ENCODE results near the gene SLC38A10. TPM values are rescaled to one million over a fixed set of nuclear protein-coding genes. Genes with fewer than 3 reads are reported as not detected.

Gene SLC38A10
- total RNA-seq, 2 experiments from 2014 or later = 56.0 to 147 TPM

DNA sequence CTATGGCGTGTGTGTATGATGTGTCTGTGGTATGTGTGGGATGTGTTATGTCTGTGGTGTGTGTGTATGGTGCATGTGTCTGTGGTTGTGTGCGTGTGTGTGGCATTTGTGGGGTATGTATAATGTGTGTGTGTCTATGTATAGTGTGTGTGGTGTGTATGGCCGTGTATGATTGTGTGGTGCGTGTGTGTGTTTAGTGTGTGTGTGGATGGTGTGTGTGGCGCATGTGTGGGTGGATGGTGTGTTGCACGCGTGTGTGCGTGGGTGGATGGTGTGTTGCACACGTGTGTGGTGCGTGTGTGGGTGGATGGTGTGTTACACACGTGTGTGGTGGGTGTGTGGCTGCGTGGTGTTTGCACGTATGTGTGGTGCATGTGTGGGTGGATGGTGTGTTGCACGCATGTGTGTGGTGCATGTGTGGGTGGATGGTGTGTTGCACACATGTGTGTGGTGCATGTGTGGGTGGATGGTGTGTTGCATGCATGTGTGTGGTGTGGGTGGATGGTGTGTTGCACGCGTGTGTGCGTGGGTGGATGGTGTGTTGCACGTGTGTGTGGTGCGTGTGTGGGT, 5.6 kb upstream of the SLC38A10 start:
- Histone ChIP-seq H4K20me1 (ENCODE audit: insufficient read depth, low read length) (no peaks in the 10 kb centered on the region), H3K9me2 (ENCODE audit: insufficient read depth, low read length) (no peaks in the 10 kb centered on the region), H3K79me2 (ENCODE audit: insufficient read depth, low read depth, low read length) (no peaks in the 10 kb centered on the region), H3K4me2 (ENCODE audit: low read length) (no peak overlapping the region), H3K4me1 (ENCODE audit: insufficient read depth, low read length, poor library complexity, severe bottlenecking) (peaks cover 11% of the 10 kb centered on the region), H3K36me3 (ENCODE audit: insufficient read depth, low read length) (no peaks in the 10 kb centered on the region), H2AFZ (ENCODE audit: low read length) (no peak overlapping the region), H3K27ac (ENCODE audit: low read depth, low read length, poor library complexity, severe bottlenecking) (no peak overlapping the region), H3K9me3 (ENCODE audit: low read length) (no peaks in the 10 kb centered on the region), H3K4me3 (ENCODE audit: low read depth, low read length, poor library complexity, severe bottlenecking) (no peak overlapping the region)
- intact Hi-C loops (cut with micrococcal nuclease; ENCODE audit: unreplicated experiment) = no loop called here
- no TSS peak for BruUV-seq (replicated peaks)
- no peak for DNase-seq (ENCODE audit: low spot score)
- POLR2A ChIA-PET = no interaction called here
- TF ChIP-seq, protein P1, sequence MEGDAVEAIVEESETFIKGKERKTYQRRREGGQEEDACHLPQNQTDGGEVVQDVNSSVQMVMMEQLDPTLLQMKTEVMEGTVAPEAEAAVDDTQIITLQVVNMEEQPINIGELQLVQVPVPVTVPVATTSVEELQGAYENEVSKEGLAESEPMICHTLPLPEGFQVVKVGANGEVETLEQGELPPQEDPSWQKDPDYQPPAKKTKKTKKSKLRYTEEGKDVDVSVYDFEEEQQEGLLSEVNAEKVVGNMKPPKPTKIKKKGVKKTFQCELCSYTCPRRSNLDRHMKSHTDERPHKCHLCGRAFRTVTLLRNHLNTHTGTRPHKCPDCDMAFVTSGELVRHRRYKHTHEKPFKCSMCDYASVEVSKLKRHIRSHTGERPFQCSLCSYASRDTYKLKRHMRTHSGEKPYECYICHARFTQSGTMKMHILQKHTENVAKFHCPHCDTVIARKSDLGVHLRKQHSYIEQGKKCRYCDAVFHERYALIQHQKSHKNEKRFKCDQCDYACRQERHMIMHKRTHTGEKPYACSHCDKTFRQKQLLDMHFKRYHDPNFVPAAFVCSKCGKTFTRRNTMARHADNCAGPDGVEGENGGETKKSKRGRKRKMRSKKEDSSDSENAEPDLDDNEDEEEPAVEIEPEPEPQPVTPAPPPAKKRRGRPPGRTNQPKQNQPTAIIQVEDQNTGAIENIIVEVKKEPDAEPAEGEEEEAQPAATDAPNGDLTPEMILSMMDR (conservative IDR thresholded peaks at IDR 0.05; ENCODE audit: low read length) = no peak
- TF ChIP-seq EZH2phosphoT487 (IDR thresholded peaks at IDR 0.05; ENCODE audit: borderline replicate concordance, low read depth, low read length) = no peak
- CTCF ChIA-PET (ENCODE audit: unreplicated experiment) = no interaction called here

DNA sequence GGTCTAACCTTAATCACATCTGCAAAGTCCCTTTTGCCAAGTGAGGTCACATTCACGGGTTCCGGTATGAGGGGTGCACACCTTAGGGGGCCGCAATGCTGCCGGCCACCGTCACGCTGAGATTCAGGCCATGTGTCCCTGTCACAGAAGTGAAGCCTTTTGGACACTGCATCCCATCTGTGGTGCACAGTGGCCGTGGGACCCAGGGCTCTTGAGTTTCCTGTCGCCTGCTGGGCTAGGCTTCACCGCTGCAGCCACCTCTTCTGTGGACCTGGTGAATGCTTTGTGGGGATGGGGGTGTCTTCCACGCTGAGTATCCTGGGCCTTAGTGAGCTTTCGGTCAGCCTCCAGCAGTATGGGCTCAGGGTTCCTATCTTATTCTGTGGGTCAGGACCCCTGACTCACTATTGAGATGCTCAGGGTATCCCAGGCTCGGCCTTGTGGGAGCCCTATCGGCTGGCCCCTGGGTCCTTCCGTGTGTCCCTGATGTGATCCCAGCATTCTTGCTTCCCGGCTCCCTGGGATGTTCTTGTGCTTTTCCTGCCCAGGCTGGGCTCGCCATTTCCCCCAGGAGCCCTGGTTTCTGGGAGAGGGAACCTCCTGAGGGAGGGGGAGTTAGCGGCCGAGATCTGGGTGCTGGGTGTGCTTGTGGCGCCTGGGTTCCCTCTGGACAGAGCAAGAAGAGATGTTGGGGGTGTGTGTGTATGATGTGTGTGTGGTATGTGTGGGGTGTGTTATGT, 4.9 kb upstream of the SLC38A10 start:
- CTCF ChIA-PET (ENCODE audit: unreplicated experiment) = interaction anchor here (0.6 kb wide), 1 partner anchor 99 kb away, joined by 3 read pairs; no protein-coding TSS in a partner anchor
- no peaks in the 10 kb centered on the region for H3K9me2 ChIP-seq (ENCODE audit: insufficient read depth, low read length)
- H3K27ac ChIP-seq (ENCODE audit: low read depth, low read length, poor library complexity, severe bottlenecking) = no peak overlapping the region
- no peaks in the 10 kb centered on the region for H3K36me3 ChIP-seq (ENCODE audit: insufficient read depth, low read length)
- no peak for TF ChIP-seq EZH2phosphoT487 (IDR thresholded peaks at IDR 0.05; ENCODE audit: borderline replicate concordance, low read depth, low read length)
- TF ChIP-seq, protein P1 (conservative IDR thresholded peaks at IDR 0.05; ENCODE audit: low read length) = no peak
- intact Hi-C loops (cut with micrococcal nuclease; ENCODE audit: unreplicated experiment) = loop anchor here (5.0 kb wide), 1 partner anchor 92 kb away; no protein-coding TSS in a partner anchor
- no peak overlapping the region for H3K4me3 ChIP-seq (ENCODE audit: low read depth, low read length, poor library complexity, severe bottlenecking)
- no peak overlapping the region for H3K4me2 ChIP-seq (ENCODE audit: low read length)
- H2AFZ ChIP-seq (ENCODE audit: low read length) = no peak overlapping the region
- H3K79me2 ChIP-seq (ENCODE audit: insufficient read depth, low read depth, low read length) = no peaks in the 10 kb centered on the region; the same call in 1 of the 2 replicates
- BruUV-seq (replicated peaks) = no TSS peak
- POLR2A ChIA-PET = no interaction called here
- no peak for DNase-seq (ENCODE audit: low spot score)
- no peaks in the 10 kb centered on the region for H3K9me3 ChIP-seq (ENCODE audit: low read length)
- H4K20me1 ChIP-seq (ENCODE audit: insufficient read depth, low read length) = no peaks in the 10 kb centered on the region
- peaks cover 12% of the 10 kb centered on the region for H3K4me1 ChIP-seq (ENCODE audit: insufficient read depth, low read length, poor library complexity, severe bottlenecking)

All from OCI-LY7 (cell line).